NB4 (cell line): Measurements from ENCODE around the gene RMP24.

Source experiments
- MYC ChIP-seq: IDR thresholded peaks from 2 replicates; pipeline ENCODE4 v1.6.1; 2011; ENCODE audit warnings: low read depth, low read length
- POLR2A ChIP-seq: IDR thresholded peaks from 2 replicates; pipeline ENCODE4 v1.6.1; 2011; ENCODE audit warnings: mild to moderate bottlenecking; ENCODE audit not compliant: insufficient read length; ENCODE audit errors: extremely low read depth
- TF ChIP-seq, protein P1 (sequence below): IDR thresholded peaks from one replicate; pipeline ENCODE4 v1.5.1; 2012; ENCODE audit warnings: low read depth, low read length

DNA sequence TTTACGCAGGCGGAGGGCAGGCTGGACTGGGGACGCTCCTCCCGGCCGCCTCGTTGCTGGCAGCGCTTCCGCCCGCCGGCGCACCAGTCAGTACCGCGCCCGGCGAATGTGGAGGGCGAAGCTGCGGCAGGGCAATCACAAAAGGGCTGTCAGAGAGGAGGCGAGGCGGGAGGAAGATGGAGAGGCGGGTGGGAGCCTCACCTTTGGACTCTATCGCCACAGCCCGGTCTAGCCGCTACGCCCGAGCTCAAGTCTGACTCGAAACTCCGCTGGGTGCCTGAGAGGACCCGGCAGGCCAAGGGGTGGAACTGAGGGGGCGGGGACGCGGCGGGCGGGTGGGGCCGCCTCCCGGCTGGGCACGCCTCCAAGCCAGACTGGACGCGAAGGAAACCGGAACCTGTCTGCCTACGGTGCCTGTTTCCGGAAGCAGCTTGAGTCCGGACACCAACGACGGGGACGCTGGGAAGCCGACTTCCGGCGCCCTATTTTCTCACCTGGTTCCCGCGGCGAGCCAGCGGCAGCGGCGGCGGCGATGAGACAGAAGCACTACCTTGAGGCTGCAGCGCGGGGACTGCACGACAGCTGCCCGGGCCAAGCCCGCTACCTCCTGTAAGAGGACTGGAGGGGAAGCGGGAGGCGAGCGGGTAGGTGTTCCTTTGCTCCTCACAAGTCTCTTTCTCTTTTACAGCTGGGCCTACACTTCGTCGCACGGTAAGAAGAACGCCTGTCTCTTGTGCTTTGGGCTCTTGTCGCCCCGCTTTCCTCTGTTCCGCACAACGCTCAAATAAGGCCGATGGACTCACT lies at the start of gene RMP24:
- TF ChIP-seq, protein P1, sequence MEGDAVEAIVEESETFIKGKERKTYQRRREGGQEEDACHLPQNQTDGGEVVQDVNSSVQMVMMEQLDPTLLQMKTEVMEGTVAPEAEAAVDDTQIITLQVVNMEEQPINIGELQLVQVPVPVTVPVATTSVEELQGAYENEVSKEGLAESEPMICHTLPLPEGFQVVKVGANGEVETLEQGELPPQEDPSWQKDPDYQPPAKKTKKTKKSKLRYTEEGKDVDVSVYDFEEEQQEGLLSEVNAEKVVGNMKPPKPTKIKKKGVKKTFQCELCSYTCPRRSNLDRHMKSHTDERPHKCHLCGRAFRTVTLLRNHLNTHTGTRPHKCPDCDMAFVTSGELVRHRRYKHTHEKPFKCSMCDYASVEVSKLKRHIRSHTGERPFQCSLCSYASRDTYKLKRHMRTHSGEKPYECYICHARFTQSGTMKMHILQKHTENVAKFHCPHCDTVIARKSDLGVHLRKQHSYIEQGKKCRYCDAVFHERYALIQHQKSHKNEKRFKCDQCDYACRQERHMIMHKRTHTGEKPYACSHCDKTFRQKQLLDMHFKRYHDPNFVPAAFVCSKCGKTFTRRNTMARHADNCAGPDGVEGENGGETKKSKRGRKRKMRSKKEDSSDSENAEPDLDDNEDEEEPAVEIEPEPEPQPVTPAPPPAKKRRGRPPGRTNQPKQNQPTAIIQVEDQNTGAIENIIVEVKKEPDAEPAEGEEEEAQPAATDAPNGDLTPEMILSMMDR: no peak
- peak; percentile 59 for TF ChIP-seq POLR2A
- peak; percentile 61; the same call in 1 of the 2 replicates for TF ChIP-seq MYC
